Astrocyte of the spinal cord (primary cell): Measurements from ENCODE around the gene CIT.

ENCODE experiments used
- DNase-seq: peaks from one replicate; pipeline ENCODE4 v3.0.0; 2011; ENCODE audit warnings: low read depth, low spot score
- H3K4me3 ChIP-seq: 2 replicates; pipeline ENCODE4 v1.5.1; 2011; ENCODE audit warnings: low read depth, mild to moderate bottlenecking, low read length, moderate library complexity
- in situ Hi-C: cut with HindIII; loops from 2 replicates; pipeline ENCODE4 v1.10.0; 2017; ENCODE audit warnings: low sequenced_read_pairs
- TF ChIP-seq, protein P1 (sequence below): IDR thresholded peaks from 2 replicates; pipeline ENCODE4 v1.5.1; 2012; ENCODE audit warnings: low read depth, mild to moderate bottlenecking, low read length, inconsistent platforms

The CIT gene

DNA sequence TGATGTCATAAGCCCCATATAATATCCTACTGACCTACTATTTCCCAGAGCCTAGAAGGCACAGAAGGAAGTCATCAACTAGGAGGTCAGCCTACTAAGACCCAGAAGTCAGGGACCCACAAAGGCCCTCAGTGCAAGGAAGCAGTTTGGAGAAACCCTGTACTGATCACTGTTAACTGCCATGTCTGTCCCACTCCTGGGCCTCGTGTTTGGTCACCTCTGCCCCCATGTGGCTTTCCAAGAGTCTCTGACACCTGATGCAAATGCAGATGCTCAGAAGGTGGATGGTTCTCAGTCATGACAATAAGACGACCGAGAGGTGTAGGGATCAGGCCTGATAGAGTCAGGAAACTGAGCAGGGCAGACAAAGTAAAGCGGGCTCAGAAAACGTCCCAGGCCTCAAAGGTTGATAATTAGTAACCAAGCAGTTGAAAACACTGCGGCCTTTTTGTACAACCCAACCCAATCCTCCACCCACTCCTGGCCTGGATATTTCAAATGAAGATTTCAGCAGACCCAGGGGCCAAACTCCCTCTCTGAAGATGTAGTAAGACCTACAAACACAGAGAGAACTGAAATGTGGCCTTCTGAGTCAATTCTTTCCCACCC is 185.8 kb downstream of the CIT start:
- DNase-seq: no peak
- TF ChIP-seq, protein P1, sequence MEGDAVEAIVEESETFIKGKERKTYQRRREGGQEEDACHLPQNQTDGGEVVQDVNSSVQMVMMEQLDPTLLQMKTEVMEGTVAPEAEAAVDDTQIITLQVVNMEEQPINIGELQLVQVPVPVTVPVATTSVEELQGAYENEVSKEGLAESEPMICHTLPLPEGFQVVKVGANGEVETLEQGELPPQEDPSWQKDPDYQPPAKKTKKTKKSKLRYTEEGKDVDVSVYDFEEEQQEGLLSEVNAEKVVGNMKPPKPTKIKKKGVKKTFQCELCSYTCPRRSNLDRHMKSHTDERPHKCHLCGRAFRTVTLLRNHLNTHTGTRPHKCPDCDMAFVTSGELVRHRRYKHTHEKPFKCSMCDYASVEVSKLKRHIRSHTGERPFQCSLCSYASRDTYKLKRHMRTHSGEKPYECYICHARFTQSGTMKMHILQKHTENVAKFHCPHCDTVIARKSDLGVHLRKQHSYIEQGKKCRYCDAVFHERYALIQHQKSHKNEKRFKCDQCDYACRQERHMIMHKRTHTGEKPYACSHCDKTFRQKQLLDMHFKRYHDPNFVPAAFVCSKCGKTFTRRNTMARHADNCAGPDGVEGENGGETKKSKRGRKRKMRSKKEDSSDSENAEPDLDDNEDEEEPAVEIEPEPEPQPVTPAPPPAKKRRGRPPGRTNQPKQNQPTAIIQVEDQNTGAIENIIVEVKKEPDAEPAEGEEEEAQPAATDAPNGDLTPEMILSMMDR: no peak
- in situ Hi-C loops: no loop called here
- H3K4me3 ChIP-seq: no peak overlapping the region

DNA sequence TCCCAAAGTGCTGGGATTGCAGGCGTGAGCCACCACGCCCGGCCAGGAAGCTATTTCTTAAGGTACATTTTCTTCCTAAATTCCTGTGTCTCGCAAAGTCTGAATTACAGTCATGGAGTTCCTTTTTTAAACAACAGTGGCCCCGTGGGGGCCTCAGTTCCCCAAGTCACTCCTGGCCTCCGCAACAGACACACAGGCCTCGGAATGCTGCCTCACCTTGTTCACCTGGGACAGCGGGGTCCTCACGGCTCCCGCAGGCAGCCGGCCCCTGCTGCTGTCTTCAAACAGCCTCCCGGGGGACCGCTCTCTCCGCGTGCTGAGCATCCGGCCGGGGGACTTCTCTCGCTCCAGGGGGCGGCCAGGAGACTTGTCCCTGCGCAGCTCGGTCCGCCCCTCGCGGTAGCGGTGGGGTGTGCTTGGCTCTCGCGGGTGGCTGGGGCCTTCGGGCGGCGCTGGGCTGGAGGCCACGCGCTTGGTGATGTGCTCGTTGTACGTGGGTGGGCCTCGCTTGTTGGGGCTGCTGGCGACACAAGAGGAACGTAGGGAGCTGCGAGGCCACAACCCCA is 187.1 kb downstream of the CIT start:
- H3K4me3 ChIP-seq: no peak overlapping the region
- DNase-seq: no peak
- in situ Hi-C loops: no loop called here
- TF ChIP-seq, protein P1: no peak

DNA sequence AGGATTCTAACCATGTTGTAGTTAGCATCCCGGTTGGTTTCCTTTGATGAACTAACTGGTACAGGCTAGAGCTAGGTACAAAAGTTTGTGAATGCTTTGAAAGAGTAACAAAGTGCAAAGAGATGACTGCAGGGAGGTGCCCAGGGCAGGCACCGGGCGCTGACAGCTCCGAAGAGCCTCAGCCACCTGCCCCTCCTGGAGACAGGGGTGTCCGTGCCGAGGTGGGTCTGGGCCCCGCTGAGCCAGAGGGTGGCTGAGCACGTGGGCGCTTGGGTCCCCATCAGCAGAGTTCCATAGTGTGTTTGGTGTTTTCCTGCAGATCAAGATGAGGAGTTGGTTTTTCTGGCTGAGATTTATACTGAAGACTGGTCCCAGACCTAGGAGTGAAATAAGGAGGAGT is 189.2 kb downstream of the CIT start:
- no peak for DNase-seq
- no peak overlapping the region for H3K4me3 ChIP-seq
- TF ChIP-seq, protein P1: no peak
- in situ Hi-C loops: no loop called here

DNA sequence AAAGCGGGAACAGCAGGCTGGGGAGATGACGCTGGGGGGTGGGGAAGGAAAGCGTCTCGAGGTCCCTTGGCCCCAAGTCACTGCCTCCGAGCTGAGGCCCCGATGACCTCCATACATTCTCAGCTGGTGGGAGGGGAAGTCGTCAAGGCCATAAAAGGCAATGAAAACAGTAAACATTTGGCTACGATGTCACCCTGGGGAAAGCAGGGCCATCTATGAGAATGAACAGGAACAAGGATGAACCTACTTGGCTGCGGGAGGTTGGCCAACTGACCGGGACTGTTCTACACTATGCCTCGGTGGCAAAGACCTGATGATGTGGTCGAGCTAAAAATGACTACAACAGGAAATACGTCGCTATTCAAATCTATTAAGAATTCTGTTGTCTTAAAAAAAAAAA is 189.7 kb downstream of the CIT start:
- in situ Hi-C loops: no loop called here
- TF ChIP-seq, protein P1: no peak
- no peak for DNase-seq
- H3K4me3 ChIP-seq: no peak overlapping the region

DNA sequence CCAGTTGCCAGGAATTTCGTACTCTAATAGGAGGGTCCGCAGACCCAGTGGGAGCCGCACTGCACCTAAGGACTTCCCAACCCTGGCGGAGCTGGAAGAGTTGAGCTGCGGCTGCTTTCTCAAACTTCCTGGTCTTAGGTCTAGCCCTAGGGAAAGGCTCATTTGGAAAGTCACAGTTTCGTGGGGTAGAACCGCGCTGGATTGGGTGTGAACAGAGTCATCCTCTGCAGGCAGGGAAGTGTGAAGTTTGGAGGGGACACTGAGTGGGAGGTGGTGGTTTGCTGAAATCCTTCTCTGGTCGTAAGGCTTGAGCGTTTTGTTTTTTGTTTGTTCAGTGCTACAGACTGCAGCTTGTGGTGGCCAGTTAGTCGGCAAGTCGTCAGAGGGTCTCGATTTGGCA is 190.3 kb downstream of the CIT start:
- in situ Hi-C loops: no loop called here
- H3K4me3 ChIP-seq: no peak overlapping the region
- TF ChIP-seq, protein P1: no peak
- no peak for DNase-seq

DNA sequence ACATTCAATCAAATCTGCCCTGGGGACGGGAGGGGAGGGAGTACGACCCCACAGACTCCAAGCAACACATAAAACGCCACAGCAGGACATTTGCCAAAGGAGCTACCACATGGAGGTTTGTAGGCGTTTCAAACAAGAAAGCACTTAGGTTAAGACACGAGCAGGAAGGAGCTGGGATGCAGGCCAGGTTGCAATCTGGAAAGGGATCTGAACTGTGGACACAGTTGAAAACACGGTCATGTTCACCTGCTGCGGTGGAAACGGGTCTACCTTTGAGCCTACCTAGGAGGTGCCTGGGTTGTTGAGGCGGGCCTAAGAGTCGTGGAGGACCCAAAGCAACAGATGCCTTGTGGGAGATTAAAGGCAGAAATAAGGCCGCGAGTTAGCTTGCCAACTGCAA is 190.8 kb downstream of the CIT start:
- no peak for DNase-seq
- in situ Hi-C loops: no loop called here
- H3K4me3 ChIP-seq: no peak overlapping the region
- TF ChIP-seq, protein P1: no peak
